Upper lobe of right lung (tissue), 1 donor: ENCODE results near the gene SCGB1C2. TPM values are rescaled to one million over a fixed set of nuclear protein-coding genes. Genes with fewer than 3 reads are reported as not detected.

Experiments
- ATAC-seq: fragments of 200-7000 bp; cut with Tn5 transposase; one replicate; pipeline ENCODE4 v1.9.1; 2020; ENCODE audit warnings: mild to moderate bottlenecking, moderate library complexity
- DNase-seq: peaks from one replicate; pipeline ENCODE4 v3.0.0-alpha.2; 2020
- H3K27ac ChIP-seq: fragments of 200-600 bp; one replicate; pipeline ENCODE4 v1.8.0; 2022
- H3K27me3 ChIP-seq: fragments of 200-600 bp; one replicate; pipeline ENCODE4 v1.8.0; 2022; ENCODE audit warnings: mild to moderate bottlenecking
- H3K36me3 ChIP-seq: fragments of 200-600 bp; one replicate; pipeline ENCODE4 v1.8.0; 2022
- H3K4me1 ChIP-seq: fragments of 200-600 bp; one replicate; pipeline ENCODE4 v1.8.0; 2022
- H3K4me3 ChIP-seq: fragments of 200-600 bp; one replicate; pipeline ENCODE4 v1.8.0; 2022; ENCODE audit warnings: mild to moderate bottlenecking
- H3K9me3 ChIP-seq: fragments of 200-600 bp; one replicate; pipeline ENCODE4 v1.8.0; 2022
- intact Hi-C: fragments of 100-400 bp; cut with DNase I; formaldehyde crosslinking; loops from one replicate; pipeline ENCODE4 v1.11.0; 2022
- total RNA-seq: library from RNA; stranded (reverse); fragmentation: NEBNext Ultra II Directional; extraction: Animal tissue kit (Norgen Biotek cat#: 25700); gene quantifications from one replicate; pipeline ENCODE4 v1.2.1, GENCODE V29; 2021
- TF ChIP-seq, protein P1 (sequence below): fragments of 200-600 bp; IDR thresholded peaks from one replicate; pipeline ENCODE4 v1.8.0; 2022; ENCODE audit warnings: antibody characterized with exemption
- donor health status: DM: no; HTN: yes; CAD: no; lungs with severe emphysema.

Gene SCGB1C2
- total RNA-seq, 1 donor from 2014 or later, result not detected

DNA sequence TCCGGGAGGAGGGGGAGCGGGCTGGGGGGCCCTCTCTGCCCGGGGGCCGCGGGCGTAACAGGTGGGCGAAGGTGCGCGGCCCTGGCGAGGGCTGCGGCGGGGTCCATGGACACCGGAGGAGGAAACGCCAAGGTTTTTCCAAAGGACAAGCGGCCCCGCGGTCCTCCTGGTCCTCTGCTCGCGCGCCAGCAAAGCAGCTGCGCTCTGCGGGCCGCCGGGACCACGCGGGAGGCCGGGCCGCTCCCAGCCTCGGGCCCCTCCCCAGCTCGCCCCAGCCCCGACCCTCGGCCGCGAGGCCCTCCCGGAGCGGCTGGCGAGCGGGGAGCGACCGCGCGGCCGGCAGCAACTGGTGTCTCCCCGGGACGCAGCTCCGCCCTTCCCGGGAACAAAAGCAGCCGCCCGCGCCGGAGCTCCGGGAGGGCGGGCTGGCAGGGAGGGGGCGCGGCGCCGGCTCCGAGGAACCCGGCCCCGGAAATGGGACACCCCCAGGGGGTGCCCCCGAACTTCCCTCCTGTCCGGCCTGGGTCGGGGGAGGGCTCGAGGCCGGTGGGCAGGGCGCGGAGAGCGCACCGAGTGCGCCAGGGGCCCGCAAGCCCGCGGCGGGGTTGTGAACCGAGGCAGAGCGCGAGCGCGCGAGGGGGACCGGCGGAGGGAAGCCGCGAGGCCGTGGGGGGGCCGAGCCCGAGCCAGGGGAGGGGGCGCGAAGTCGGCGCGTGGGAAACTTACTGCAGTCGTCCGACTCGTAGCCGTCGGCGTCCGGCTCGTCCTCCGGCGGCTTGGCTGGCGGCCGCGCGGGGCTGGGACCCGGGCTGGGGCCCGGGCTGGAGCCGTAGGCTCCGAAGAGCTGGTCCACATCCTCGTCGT lies 43.2 kb downstream of the SCGB1C2 start:
- intact Hi-C loops, result no loop called here
- Histone ChIP-seq H3K27me3 (peaks cover 27% of the 10 kb centered on the region), H3K27ac (peak overlapping the region; percentile 11), H3K9me3 (no peaks in the 10 kb centered on the region), H3K4me3 (peak overlapping the region; percentile 44), H3K4me1 (peaks cover 5% of the 10 kb centered on the region), H3K36me3 (no peaks in the 10 kb centered on the region)
- TF ChIP-seq, protein P1, sequence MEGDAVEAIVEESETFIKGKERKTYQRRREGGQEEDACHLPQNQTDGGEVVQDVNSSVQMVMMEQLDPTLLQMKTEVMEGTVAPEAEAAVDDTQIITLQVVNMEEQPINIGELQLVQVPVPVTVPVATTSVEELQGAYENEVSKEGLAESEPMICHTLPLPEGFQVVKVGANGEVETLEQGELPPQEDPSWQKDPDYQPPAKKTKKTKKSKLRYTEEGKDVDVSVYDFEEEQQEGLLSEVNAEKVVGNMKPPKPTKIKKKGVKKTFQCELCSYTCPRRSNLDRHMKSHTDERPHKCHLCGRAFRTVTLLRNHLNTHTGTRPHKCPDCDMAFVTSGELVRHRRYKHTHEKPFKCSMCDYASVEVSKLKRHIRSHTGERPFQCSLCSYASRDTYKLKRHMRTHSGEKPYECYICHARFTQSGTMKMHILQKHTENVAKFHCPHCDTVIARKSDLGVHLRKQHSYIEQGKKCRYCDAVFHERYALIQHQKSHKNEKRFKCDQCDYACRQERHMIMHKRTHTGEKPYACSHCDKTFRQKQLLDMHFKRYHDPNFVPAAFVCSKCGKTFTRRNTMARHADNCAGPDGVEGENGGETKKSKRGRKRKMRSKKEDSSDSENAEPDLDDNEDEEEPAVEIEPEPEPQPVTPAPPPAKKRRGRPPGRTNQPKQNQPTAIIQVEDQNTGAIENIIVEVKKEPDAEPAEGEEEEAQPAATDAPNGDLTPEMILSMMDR, result no peak
- DNase-seq (no peak), ATAC-seq (no peak)

DNA sequence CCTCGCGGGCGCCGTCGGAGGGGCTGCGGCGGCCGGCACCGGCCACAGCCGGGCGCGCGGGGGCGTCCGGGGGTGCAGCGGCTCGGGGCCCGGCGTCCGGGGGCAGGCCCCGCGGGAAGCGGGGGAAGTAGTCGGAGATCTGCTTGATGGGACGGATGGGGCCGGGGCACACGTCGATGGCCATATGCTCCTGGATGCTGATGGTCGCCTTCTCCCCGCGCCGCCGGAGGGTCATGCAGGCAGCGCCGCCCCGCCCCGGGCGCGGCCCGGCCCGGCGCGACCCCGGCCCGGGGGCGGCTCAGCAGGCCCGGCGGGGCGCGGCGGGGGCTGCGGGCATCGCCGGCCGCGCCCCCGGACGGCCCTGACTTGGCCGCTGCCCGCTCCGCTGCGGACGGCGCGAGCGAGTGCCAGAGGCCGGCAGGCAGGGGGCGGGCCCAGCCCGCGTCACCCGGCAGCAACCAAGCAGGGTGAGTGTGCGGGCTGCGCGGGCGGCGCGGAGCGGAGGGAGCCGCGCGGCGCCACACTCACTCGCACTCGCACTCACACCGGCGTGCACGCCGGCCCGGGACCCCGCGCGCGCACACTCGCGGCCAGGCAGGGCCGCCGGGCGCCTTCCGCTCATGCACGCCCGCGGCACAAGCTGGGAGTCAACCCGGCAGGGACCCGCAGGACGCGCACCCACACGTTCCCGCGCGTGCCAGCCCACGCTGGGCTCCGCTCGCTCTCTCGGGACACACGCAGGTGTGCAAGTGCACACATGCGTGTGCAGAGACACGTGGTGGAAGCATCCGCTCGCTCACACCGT lies 44.1 kb downstream of the SCGB1C2 start, which contains the start of gene DOC2B:
Gene DOC2B (minus strand): TSS at position 406 of the 805 bp plus-strand sequence. CDS start 171 bp downstream, at position 235.
- Histone ChIP-seq H3K36me3 (no peaks in the 10 kb centered on the region), H3K27me3 (peaks cover 27% of the 10 kb centered on the region), H3K27ac (no peak within 1 kb of the TSS), H3K4me3 (peak within 1 kb of the TSS; percentile 44), H3K4me1 (peaks cover 5% of the 10 kb centered on the region), H3K9me3 (no peaks in the 10 kb centered on the region)
- intact Hi-C loops, result no loop called here
- TF ChIP-seq, protein P1, result no peak
- ATAC-seq, result peak; percentile 78
- peak; percentile 77 for DNase-seq

DNA sequence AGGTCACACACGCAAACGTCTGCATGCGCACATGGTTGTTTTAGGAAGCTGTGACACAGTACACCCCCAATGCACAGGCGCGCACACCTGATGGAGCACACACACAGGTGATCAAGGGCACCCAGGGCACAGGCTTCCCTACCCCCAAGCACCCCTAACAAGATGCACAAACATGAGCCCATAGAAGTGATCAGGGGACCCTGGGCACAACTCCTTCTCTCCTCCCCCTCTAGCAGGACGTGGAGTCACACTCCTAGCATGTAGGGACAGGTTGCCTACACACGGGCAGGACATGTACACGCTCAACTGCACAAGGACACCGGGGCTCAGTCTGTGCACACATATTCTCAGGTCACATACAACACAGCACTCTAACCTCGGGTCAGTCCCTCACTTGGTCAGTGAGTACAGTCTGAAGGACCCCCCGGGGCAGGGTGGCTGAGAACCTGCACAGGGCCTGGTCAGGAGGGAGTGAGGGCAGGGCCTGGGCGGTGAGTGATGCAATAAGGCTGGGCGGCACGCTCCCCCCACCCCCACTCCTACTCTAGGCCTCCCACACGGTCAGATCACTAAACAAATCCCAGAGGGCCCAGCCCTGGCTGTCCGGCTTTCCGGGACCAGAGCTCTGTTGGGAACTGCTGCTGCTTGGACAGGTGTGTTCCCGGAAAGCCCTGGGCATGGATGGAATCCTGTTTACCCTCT lies 44.8 kb downstream of the SCGB1C2 start:
- H3K27me3 ChIP-seq, result peaks cover 27% of the 10 kb centered on the region
- H3K9me3 ChIP-seq, result no peaks in the 10 kb centered on the region
- no peaks in the 10 kb centered on the region for H3K36me3 ChIP-seq
- no peak overlapping the region for H3K27ac ChIP-seq
- peak overlapping the region; percentile 34 for H3K4me3 ChIP-seq
- H3K4me1 ChIP-seq, result peaks cover 5% of the 10 kb centered on the region
- ATAC-seq (peak; percentile 79), DNase-seq (peak; percentile 83)
- TF ChIP-seq, protein P1, result no peak
- intact Hi-C loops, result no loop called here

DNA sequence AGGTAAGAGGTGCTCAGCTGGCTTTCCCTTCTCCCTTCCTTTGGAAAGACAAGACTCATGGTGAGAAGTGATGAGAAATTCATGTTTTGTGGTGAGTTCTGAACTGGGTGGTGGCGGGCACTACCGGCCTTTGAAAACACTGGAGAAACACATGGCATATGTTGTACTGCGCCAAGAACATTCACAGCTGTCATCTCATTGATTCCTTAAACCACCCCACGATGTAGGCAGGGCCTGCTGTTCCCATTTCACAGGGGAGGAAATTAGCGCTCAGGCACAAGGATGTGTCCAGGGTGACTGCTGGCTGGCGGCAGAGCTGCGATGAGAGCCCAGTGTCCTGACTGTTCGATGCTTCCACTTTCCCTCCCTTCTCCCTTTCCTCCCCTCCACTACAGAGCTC lies 45.7 kb downstream of the SCGB1C2 start:
- H3K27me3 ChIP-seq, result peaks cover 27% of the 10 kb centered on the region
- H3K36me3 ChIP-seq, result no peaks in the 10 kb centered on the region
- no peaks in the 10 kb centered on the region for H3K9me3 ChIP-seq
- TF ChIP-seq, protein P1, result no peak
- peaks cover 5% of the 10 kb centered on the region for H3K4me1 ChIP-seq
- H3K4me3 ChIP-seq, result no peak overlapping the region
- no peak overlapping the region for H3K27ac ChIP-seq
- DNase-seq, result no peak
- intact Hi-C loops, result no loop called here
- ATAC-seq, result no peak

DNA sequence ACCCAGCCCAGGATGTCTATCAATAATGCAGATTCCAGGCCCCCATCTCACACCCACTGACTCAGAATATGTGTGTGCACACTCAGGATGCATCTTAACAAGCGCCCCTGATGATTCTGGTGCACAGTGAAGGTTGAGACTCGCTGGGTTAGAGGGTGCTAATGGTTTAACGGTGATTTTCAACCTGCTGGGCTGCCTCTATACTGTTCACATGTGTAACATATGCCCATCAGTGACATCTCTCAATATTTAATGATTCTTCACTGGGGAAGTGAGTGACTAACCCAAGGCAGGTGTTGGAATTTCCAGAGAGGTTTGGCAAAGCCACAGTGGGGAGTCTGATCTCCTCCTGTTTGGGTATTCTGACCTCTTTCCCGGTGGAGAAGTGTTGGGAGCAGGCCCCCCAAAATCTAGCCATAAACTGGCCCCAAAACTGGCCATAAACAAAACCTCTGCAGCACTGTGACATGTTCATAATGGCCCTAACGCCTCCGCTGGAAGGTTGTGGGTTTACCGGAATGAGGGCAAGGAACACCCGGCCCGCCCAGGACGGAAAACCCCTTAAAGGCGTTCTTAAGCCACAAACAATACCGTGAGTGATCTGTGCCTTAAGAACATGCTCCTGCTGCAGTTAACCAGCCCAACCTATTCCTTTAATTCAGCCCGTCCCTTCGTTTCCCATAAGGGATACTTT lies 48.2 kb downstream of the SCGB1C2 start:
- H3K27ac ChIP-seq, result no peak overlapping the region
- ATAC-seq (no peak), DNase-seq (no peak)
- H3K4me3 ChIP-seq, result no peak overlapping the region
- H3K36me3 ChIP-seq, result no peaks in the 10 kb centered on the region
- H3K9me3 ChIP-seq, result no peaks in the 10 kb centered on the region
- TF ChIP-seq, protein P1, result no peak
- no peaks in the 10 kb centered on the region for H3K4me1 ChIP-seq
- H3K27me3 ChIP-seq, result peaks cover 12% of the 10 kb centered on the region
- intact Hi-C loops, result no loop called here
